ENCODE data around the gene EPB41L3. TPM values are rescaled to one million over a fixed set of nuclear protein-coding genes. Genes with fewer than 3 reads are reported as not detected.
A peak's percentile ranks its signal among the peaks of the same experiment; 100 is the strongest.

EPB41L3 gene
- 41.7 and 49.8 TPM in 2 replicates for total RNA-seq
- long read RNA-seq, partial matches to known transcripts = 10 of 16 reads
- long read RNA-seq, other reads (novel, unspliced or antisense) = 6 of 16 reads

DNA sequence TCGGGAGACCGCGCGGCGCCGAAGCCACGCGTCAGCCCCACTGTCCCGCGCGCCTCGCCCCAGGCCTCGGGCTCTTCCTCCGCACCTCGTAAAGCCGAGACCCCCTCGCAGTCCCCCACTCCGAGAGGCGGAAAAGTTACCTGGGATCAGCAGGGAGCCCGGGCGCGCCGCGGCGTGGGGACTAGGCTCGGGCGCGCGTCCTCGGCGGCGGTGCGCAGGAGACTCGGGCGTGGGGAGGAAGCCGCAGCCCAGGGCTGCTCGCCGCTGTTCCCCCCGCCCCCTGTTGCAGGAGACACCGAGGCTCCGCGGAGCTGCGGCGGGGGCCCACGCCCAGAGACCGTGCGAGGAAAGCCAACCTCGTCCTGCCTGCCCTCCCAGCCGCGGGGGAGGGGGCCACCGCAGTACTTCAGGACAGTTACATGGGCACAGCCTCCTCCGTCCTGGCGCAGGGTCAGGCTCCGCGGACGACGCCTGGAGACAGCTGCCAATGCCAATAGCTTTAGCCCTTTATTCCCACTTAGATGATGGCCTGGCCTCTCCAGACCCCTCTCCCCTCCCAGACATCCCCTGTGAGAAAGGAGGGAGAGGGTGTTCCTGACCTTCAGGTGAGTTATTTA lies at the start of gene EPB41L3:
Gene EPB41L3, minus strand, starts transcription at position 225 of the 617 bp plus-strand sequence. CDS start 54,814 bp downstream, outside the sequence.
- peak within 1 kb of the TSS; percentile 84 for H3K4me3 Mint-ChIP-seq (ENCODE audit: low read depth)
- H3K9me3 Mint-ChIP-seq (ENCODE audit: low read depth) = no peaks in the 10 kb centered on the region
- peaks cover 8% of the 10 kb centered on the region for H3K27me3 Mint-ChIP-seq
- peak; percentile 39 for DNase-seq (ENCODE audit: low spot score, unreplicated experiment)
- peak within 1 kb of the TSS; percentile 93 for H3K27ac Mint-ChIP-seq
- TF ChIP-seq CTCF (IDR thresholded peaks at IDR 0.05; ENCODE audit: unreplicated experiment) = no peak
- peaks cover 21% of the 10 kb centered on the region for H3K4me1 Mint-ChIP-seq (ENCODE audit: low read depth)
- H3K36me3 Mint-ChIP-seq (ENCODE audit: insufficient read depth) = no peaks in the 10 kb centered on the region

DNA sequence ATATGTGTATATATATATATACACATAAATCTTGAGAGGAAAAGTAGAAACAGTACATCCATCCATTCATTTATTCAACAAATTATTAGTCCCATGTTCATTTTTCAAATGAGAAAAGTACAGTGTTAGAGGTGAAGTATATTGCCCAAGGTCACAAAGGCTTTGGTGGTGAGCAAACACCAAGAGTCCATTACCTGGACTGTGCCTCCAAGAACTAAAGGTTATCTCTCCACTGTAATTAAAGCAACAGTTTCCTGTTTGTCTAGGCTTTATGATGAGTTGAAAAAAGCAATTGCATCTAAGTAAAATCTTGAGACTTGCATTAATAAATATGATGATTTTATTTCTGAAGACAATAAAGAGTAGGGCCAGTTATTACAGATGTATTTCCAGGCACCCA lies 44.7 kb upstream of the EPB41L3 start:
- peaks cover 13% of the 10 kb centered on the region for H3K9me3 Mint-ChIP-seq (ENCODE audit: low read depth)

GRCh38 chr18:5585653-5586052 lies 41.9 kb upstream of the EPB41L3 start:
- TF ChIP-seq CTCF (IDR thresholded peaks at IDR 0.05; ENCODE audit: unreplicated experiment) = no peak
- Mint-ChIP-seq H3K36me3 (ENCODE audit: insufficient read depth) (no peaks in the 10 kb centered on the region), H3K4me3 (ENCODE audit: low read depth) (no peak overlapping the region), H3K9me3 (ENCODE audit: low read depth) (peaks cover 2% of the 10 kb centered on the region), H3K27me3 (no peaks in the 10 kb centered on the region), H3K27ac (no peak overlapping the region), H3K4me1 (ENCODE audit: low read depth) (peaks cover 9% of the 10 kb centered on the region)
- no peak for DNase-seq (ENCODE audit: low spot score, unreplicated experiment)

More for the DNA sequence above, 44.7 kb upstream of the EPB41L3 start:
- Mint-ChIP-seq H3K36me3 (ENCODE audit: insufficient read depth) (peaks cover 3% of the 10 kb centered on the region), H3K27me3 (no peaks in the 10 kb centered on the region), H3K4me3 (ENCODE audit: low read depth) (no peak overlapping the region), H3K4me1 (ENCODE audit: low read depth) (no peaks in the 10 kb centered on the region), H3K27ac (no peak overlapping the region)
- no peak for DNase-seq (ENCODE audit: low spot score, unreplicated experiment)
- no peak for TF ChIP-seq CTCF (IDR thresholded peaks at IDR 0.05; ENCODE audit: unreplicated experiment)

DNA sequence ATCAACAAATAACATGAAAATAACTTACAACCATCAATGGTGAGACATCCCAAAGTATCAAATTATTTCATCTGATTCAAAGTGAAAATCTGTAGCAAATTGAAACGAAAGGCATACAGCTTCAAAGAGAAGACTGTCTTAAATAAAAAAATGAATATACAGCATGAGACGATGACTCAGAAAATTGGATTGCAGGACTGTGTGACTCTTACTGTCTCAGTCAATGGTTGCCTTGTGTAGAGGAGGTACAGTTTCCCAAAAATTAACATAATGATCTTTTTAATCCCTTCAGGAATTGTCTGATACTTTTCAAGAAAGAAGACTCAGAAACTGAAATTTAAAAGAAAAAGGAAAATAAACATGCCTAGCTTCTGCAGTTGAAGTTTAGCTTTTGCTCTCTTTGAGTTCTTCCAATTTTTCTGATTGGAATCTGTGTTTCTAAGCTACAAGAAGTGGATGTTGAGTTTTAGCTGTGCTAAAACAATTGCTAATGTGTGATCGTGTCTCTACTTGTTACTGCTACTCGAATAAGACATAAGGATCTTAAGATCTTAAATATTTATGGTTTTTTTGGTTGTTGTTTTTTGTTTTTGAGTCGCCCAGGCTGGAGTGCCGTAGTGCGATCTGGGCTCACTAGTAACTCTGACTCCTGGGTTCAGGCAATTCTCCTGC lies 41.1 kb upstream of the EPB41L3 start:
- no peaks in the 10 kb centered on the region for H3K9me3 Mint-ChIP-seq (ENCODE audit: low read depth)
- no peaks in the 10 kb centered on the region for H3K36me3 Mint-ChIP-seq (ENCODE audit: insufficient read depth)
- H3K27me3 Mint-ChIP-seq = no peaks in the 10 kb centered on the region
- TF ChIP-seq CTCF (IDR thresholded peaks at IDR 0.05; ENCODE audit: unreplicated experiment) = no peak
- DNase-seq (ENCODE audit: low spot score, unreplicated experiment) = no peak
- peaks cover 9% of the 10 kb centered on the region for H3K4me1 Mint-ChIP-seq (ENCODE audit: low read depth)
- no peak overlapping the region for H3K4me3 Mint-ChIP-seq (ENCODE audit: low read depth)
- no peak overlapping the region for H3K27ac Mint-ChIP-seq

- Mint-ChIP-seq H3K27me3 (no peaks in the 10 kb centered on the region), H3K4me1 (ENCODE audit: low read depth) (peaks cover 9% of the 10 kb centered on the region), H3K36me3 (ENCODE audit: insufficient read depth) (no peaks in the 10 kb centered on the region), H3K4me3 (ENCODE audit: low read depth) (no peak overlapping the region), H3K9me3 (ENCODE audit: low read depth) (no peaks in the 10 kb centered on the region), H3K27ac (no peak overlapping the region)
- TF ChIP-seq CTCF (IDR thresholded peaks at IDR 0.05; ENCODE audit: unreplicated experiment) = no peak
- no peak for DNase-seq (ENCODE audit: low spot score, unreplicated experiment)
These were observed 39.3 kb upstream of the EPB41L3 start for GRCh38 chr18:5582849-5583681.
